ENCODE data around the gene CDADC1.

GRCh38 chr13:49314344-49314882, 66.7 kb downstream of the CDADC1 start:
- TF ChIP-seq, protein P1, sequence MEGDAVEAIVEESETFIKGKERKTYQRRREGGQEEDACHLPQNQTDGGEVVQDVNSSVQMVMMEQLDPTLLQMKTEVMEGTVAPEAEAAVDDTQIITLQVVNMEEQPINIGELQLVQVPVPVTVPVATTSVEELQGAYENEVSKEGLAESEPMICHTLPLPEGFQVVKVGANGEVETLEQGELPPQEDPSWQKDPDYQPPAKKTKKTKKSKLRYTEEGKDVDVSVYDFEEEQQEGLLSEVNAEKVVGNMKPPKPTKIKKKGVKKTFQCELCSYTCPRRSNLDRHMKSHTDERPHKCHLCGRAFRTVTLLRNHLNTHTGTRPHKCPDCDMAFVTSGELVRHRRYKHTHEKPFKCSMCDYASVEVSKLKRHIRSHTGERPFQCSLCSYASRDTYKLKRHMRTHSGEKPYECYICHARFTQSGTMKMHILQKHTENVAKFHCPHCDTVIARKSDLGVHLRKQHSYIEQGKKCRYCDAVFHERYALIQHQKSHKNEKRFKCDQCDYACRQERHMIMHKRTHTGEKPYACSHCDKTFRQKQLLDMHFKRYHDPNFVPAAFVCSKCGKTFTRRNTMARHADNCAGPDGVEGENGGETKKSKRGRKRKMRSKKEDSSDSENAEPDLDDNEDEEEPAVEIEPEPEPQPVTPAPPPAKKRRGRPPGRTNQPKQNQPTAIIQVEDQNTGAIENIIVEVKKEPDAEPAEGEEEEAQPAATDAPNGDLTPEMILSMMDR (conservative IDR thresholded peaks at IDR 0.05) = no peak
- no peak for TF ChIP-seq ZFX (IDR thresholded peaks at IDR 0.05)
